ENCODE measurements around the gene FKBP11. TPM values are rescaled to one million over a fixed set of nuclear protein-coding genes. Genes with fewer than 3 reads are reported as not detected.

FKBP11 gene
- total and polyA plus RNA-seq, 2 of the 8 experiments (the other 6 are each of a cell fraction or from before 2014, with no cell fraction given), result 45.7 to 65.1 TPM

DNA sequence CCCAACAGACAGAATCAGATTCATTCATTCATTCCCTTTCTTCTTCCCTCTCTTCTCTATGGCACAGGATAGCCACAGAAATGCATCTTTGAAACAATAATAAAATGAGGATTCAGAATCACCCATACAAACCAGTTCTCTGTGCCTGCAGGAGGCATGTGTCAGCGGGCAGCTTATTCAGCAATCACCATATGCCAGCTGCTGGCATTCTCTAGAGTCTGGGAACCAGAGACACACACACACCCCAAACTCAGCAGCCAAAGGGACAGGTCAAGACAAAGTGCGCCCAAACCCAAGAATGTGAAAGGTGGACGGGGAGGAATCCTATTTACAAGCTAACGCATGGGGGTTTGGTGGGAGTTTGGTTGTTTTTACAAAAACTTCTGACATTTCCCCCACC lies 17.9 kb upstream of the FKBP11 start (continued):
- TF ChIP-seq PHF8 (conservative IDR thresholded peaks at IDR 0.05; ENCODE audit: low read depth, low read length), result no peak
- TF ChIP-seq, protein P1, sequence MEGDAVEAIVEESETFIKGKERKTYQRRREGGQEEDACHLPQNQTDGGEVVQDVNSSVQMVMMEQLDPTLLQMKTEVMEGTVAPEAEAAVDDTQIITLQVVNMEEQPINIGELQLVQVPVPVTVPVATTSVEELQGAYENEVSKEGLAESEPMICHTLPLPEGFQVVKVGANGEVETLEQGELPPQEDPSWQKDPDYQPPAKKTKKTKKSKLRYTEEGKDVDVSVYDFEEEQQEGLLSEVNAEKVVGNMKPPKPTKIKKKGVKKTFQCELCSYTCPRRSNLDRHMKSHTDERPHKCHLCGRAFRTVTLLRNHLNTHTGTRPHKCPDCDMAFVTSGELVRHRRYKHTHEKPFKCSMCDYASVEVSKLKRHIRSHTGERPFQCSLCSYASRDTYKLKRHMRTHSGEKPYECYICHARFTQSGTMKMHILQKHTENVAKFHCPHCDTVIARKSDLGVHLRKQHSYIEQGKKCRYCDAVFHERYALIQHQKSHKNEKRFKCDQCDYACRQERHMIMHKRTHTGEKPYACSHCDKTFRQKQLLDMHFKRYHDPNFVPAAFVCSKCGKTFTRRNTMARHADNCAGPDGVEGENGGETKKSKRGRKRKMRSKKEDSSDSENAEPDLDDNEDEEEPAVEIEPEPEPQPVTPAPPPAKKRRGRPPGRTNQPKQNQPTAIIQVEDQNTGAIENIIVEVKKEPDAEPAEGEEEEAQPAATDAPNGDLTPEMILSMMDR (IDR thresholded peaks at IDR 0.05; ENCODE audit: control extremely low read depth in 1 of 3, insufficient read depth in 1 of 3, low read depth in 1 of 3, low read length in 3 of 3), result no peak
- no peak for TF ChIP-seq TAF1 (IDR thresholded peaks at IDR 0.05; ENCODE audit: low read depth, low read length)
- TF ChIP-seq, protein P2, sequence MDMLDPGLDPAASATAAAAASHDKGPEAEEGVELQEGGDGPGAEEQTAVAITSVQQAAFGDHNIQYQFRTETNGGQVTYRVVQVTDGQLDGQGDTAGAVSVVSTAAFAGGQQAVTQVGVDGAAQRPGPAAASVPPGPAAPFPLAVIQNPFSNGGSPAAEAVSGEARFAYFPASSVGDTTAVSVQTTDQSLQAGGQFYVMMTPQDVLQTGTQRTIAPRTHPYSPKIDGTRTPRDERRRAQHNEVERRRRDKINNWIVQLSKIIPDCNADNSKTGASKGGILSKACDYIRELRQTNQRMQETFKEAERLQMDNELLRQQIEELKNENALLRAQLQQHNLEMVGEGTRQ (IDR thresholded peaks at IDR 0.05; ENCODE audit: low read length), result no peak
- TF ChIP-seq POLR2A (IDR thresholded peaks at IDR 0.05; ENCODE audit: control extremely low read depth in 1 of 2, low read depth in 2 of 2, low read length in 2 of 2), result no peak
- TF ChIP-seq KDM1A (IDR thresholded peaks at IDR 0.05; ENCODE audit: borderline replicate concordance, low read length), result no peak
- no peak for TF ChIP-seq RFX5 (IDR thresholded peaks at IDR 0.05; ENCODE audit: borderline replicate concordance, low read depth, low read length)
- no peak for TF ChIP-seq TBP (IDR thresholded peaks at IDR 0.05; ENCODE audit: low read depth, low read length)
- TF ChIP-seq GTF2F1 (IDR thresholded peaks at IDR 0.05; ENCODE audit: borderline replicate concordance, low read depth, low read length), result no peak

Measured in H1 (cell line).